ENCODE measurements around the gene C19orf81.

C19orf81 gene

GRCh38 chr19:50686310-50687032 lies 37.2 kb downstream of the C19orf81 start:
- DNase-seq: no peak

GRCh38 chr19:50688766-50689165 lies 39.5 kb downstream of the C19orf81 start:
- DNase-seq: no peak

- no peak for DNase-seq
These were observed 41.2 kb downstream of the C19orf81 start for GRCh38 chr19:50690439-50690838.

GRCh38 chr19:50693064-50693975 lies 44.1 kb downstream of the C19orf81 start:
- no peak for DNase-seq

- DNase-seq: no peak
These were observed 45.5 kb downstream of the C19orf81 start for GRCh38 chr19:50694815-50695145.

- no peak for DNase-seq
These were observed 46.2 kb downstream of the C19orf81 start for GRCh38 chr19:50695251-50696093.

- no peak for DNase-seq
These were observed 46.8 kb downstream of the C19orf81 start for GRCh38 chr19:50696094-50696483.

- DNase-seq: no peak
These were observed 48.3 kb downstream of the C19orf81 start for GRCh38 chr19:50697414-50698124.

GRCh38 chr19:50701367-50701985 lies 52.2 kb downstream of the C19orf81 start:
- DNase-seq: no peak

- DNase-seq: no peak
These were observed 53.1 kb downstream of the C19orf81 start for GRCh38 chr19:50702158-50702870.

GRCh38 chr19:50702871-50703829 lies 53.9 kb downstream of the C19orf81 start:
- DNase-seq: no peak

GRCh38 chr19:50703915-50704796 lies 54.9 kb downstream of the C19orf81 start:
- DNase-seq: no peak

- DNase-seq: peak; percentile 25 to 38
These were observed 56.3 kb downstream of the C19orf81 start for GRCh38 chr19:50705422-50706019.

- no peak for DNase-seq
These were observed 57.1 kb downstream of the C19orf81 start for GRCh38 chr19:50706387-50706786.

- no peak for DNase-seq
These were observed 59.1 kb downstream of the C19orf81 start for GRCh38 chr19:50708179-50708879.
